Gastroesophageal sphincter (tissue), 4 donors: ENCODE results near the gene GPR85. TPM values are rescaled to one million over a fixed set of nuclear protein-coding genes. Genes with fewer than 3 reads are reported as not detected.
"Not testable (repeated sequence)": the region's sequence is repeated elsewhere in the genome, so short reads cannot be mapped to it uniquely, and the experiment has no call there.

ENCODE experiments used
- ATAC-seq: fragments of 150-250 bp; one replicate; pipeline ENCODE4 v1.9.1; 2016; ENCODE audit warnings: mild to moderate bottlenecking, moderate library complexity
- H3K27ac ChIP-seq, 4 donors: fragments of 200-600 bp; sonication (generic) in 3 of 4; 1 replicate in 3 of 4; 2 replicates in 1 of 4; pipeline ENCODE4 v1.5.1; 2016 to 2019
- H3K27me3 ChIP-seq: fragments of 200-600 bp; sonication (generic); one replicate; pipeline ENCODE4 v1.5.1; 2019
- H3K36me3 ChIP-seq, 2 donors: fragments of 200-600 bp; sonication (generic); one replicate each; pipeline ENCODE4 v1.5.1; 2019; ENCODE audit warnings: control low read depth in 1 of 2
- H3K4me1 ChIP-seq, 3 donors: fragments of 200-600 bp; sonication (generic); 1 replicate in 2 of 3; 2 replicates in 1 of 3; pipeline ENCODE4 v1.5.1; 2016 to 2019; ENCODE audit warnings: control low read depth in 2 of 3
- H3K4me3 ChIP-seq, 2 donors: fragments of 200-600 bp; sonication (generic); one replicate each; pipeline ENCODE4 v1.5.1; 2019; ENCODE audit warnings: mild to moderate bottlenecking in 1 of 2, moderate library complexity in 1 of 2
- H3K9me3 ChIP-seq, 3 donors: fragments of 200-600 bp; sonication (generic); one replicate each; pipeline ENCODE4 v1.5.1; 2017 to 2019; ENCODE audit warnings: control low read depth in 2 of 3
- CTCF ChIP-seq, 4 experiments: fragments of 200-600 bp in 2 of 4; fragments of 450-650 bp in 2 of 4; sonication (generic) in 1 of 4; IDR thresholded peaks; one replicate each; pipeline ENCODE4 v1.5.1; 2017 to 2019; ENCODE audit warnings: antibody characterized with exemption in 4 of 4, mild to moderate bottlenecking in 2 of 4, moderate library complexity in 2 of 4
- EP300 ChIP-seq: sonication (generic); formaldehyde crosslinking; IDR thresholded peaks from one replicate; pipeline ENCODE4 v1.6.1; 2017; ENCODE audit warnings: antibody characterized with exemption, mild to moderate bottlenecking
- POLR2A ChIP-seq, 2 donors: fragments of 450-650 bp; IDR thresholded peaks; one replicate each; pipeline ENCODE4 v1.6.1; 2017; ENCODE audit warnings: antibody characterized with exemption in 2 of 2, mild to moderate bottlenecking in 2 of 2, moderate library complexity in 1 of 2
- POLR2AphosphoS5 ChIP-seq: sonication (generic); formaldehyde crosslinking; IDR thresholded peaks from one replicate; pipeline ENCODE4 v1.6.1; 2017; ENCODE audit warnings: antibody characterized with exemption
- WGBS, 2 donors: methylation state at CpG; one replicate each; pipeline ENCODE4 v1.1.5; 2018; ENCODE audit warnings: low coverage in 1 of 2; 5-methylcytosine and 5-hydroxymethylcytosine counted together
- total RNA-seq, 4 donors: library from RNA; depleted of rRNA; stranded (reverse); fragments of >200 nt; gene quantifications; one replicate each; pipeline ENCODE4 v1.1.0, GENCODE V29; 2016

GPR85 gene
- total RNA-seq, 4 donors from 2014 or later, result 0.22 to 1.9 (median 1.1) TPM; not detected in 1

GRCh38 chr7:113122744-113123143 lies 36.1 kb upstream of the GPR85 start:
- no peaks in the 10 kb centered on the region for H3K36me3 ChIP-seq
- TF ChIP-seq CTCF (IDR thresholded peaks at IDR 0.05) (no peak), POLR2A (IDR thresholded peaks at IDR 0.05) (no peak), POLR2AphosphoS5 (no peak), EP300 (no peak)
- H3K9me3 ChIP-seq, result no peaks in the 10 kb centered on the region
- H3K27ac ChIP-seq, result no peak overlapping the region
- no peak overlapping the region for H3K4me3 ChIP-seq
- no peaks in the 10 kb centered on the region for H3K27me3 ChIP-seq
- H3K4me1 ChIP-seq, result peaks cover 0 to 6% (median under 1%) of the 10 kb centered on the region in 3 donors
- ATAC-seq, result no peak

GRCh38 chr7:113120647-113121046 lies 34.0 kb upstream of the GPR85 start:
- Histone ChIP-seq H3K27me3 (no peaks in the 10 kb centered on the region), H3K27ac (no peak overlapping the region), H3K9me3 (no peaks in the 10 kb centered on the region), H3K36me3 (peaks cover 0 to 6% of the 10 kb centered on the region in 2 donors), H3K4me3 (no peak overlapping the region), H3K4me1 (peaks cover 0 to 13% (median 3%) of the 10 kb centered on the region in 3 donors)
- TF ChIP-seq EP300 (no peak), CTCF (IDR thresholded peaks at IDR 0.05) (no peak), POLR2AphosphoS5 (no peak), POLR2A (IDR thresholded peaks at IDR 0.05) (no peak)
- 80% methylated on average over 1 of the region's 1 CpG; no CpG with 5 or more reads in 1 of the 2 donors for WGBS, 2 donors
- no peak for ATAC-seq

GRCh38 chr7:113119429-113119828 lies 32.8 kb upstream of the GPR85 start:
- H3K27ac ChIP-seq, result no peak overlapping the region

GRCh38 chr7:113118074-113118959 lies 31.7 kb upstream of the GPR85 start, which contains the start of gene SMIM30:
SMIM30 (minus strand) TSS chr7:113118554; CDS start chr7:113117578, 976 bp downstream.
- Histone ChIP-seq H3K27me3 (no peaks in the 10 kb centered on the region), H3K27ac (peak within 1 kb of the TSS; percentile 44 to 78 (median 67)), H3K4me3 (peak within 1 kb of the TSS; percentile 55 to 99), H3K36me3 (peaks cover 0 to 18% of the 10 kb centered on the region in 2 donors), H3K9me3 (no peaks in the 10 kb centered on the region), H3K4me1 (peaks cover 0 to 13% (median 3%) of the 10 kb centered on the region in 3 donors)
- 0 to 2% methylated on average over 8 to 35 of the region's 35 CpGs for WGBS, 2 donors
- ATAC-seq, result peak; percentile 99
- TF ChIP-seq POLR2AphosphoS5 (peak; percentile 85), CTCF (IDR thresholded peaks at IDR 0.05) (no peak), POLR2A (IDR thresholded peaks at IDR 0.05) (peak; percentile 48 to 56), EP300 (no peak)

More at GRCh38 chr7:113119429-113119828, 32.8 kb upstream of the GPR85 start:
- H3K9me3 ChIP-seq, result no peaks in the 10 kb centered on the region
- 72 to 96% methylated on average over 4 to 5 of the region's 6 CpGs for WGBS, 2 donors
- TF ChIP-seq POLR2AphosphoS5, result no peak
- TF ChIP-seq EP300, result no peak
- TF ChIP-seq CTCF (IDR thresholded peaks at IDR 0.05), result no peak
- TF ChIP-seq POLR2A (IDR thresholded peaks at IDR 0.05), result no peak
- H3K4me3 ChIP-seq, result no peak overlapping the region
- peaks cover 0 to 13% (median 3%) of the 10 kb centered on the region in 3 donors for H3K4me1 ChIP-seq
- no peaks in the 10 kb centered on the region for H3K27me3 ChIP-seq
- peaks cover 0 to 8% of the 10 kb centered on the region in 2 donors for H3K36me3 ChIP-seq
- no peak for ATAC-seq

GRCh38 chr7:113117374-113117774 lies 30.7 kb upstream of the GPR85 start:
- 77 to 81% methylated on average over 3 to 4 of the region's 4 CpGs for WGBS, 2 donors
- not testable (repeated sequence) for H3K9me3 ChIP-seq, H3K27me3 ChIP-seq, H3K27ac ChIP-seq, ATAC-seq
- peaks cover 0 to 13% (median 3%) of the 10 kb centered on the region in 3 donors for H3K4me1 ChIP-seq
- peak overlapping the region in 1 of 2 donors; percentile 55 for H3K4me3 ChIP-seq
- peaks cover 0 to 18% of the 10 kb centered on the region in 2 donors for H3K36me3 ChIP-seq
